Measurements from ENCODE around the gene DRP2.
"Not testable (repeated sequence)": the region's sequence is repeated elsewhere in the genome, so short reads cannot be mapped to it uniquely, and the experiment has no call there.

Gene DRP2

DNA sequence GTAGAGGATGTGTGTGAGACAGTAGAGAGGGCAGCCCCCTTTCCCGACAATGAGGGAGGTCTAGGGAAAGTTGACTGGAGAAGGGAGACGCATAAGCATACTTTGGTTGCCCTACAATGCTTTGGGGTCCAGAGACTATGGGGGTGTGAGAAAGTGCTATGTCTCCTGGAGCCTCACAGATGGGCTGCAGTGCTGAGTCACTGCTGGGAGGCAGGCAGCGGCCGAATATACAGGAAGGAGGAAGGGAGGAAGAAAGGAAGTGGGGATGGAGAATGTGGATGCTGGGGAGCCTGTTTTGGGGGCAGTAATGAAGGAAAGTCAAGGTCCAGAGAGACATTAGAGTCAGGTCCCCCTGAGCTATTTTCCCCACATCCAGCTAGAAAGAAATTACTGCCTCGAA lies 12.7 kb downstream of the DRP2 start:
- no peak overlapping the region for H3K4me3 ChIP-seq (ENCODE audit: low read depth, low read length)
- no peak for DNase-seq (ENCODE audit: low read depth)

DNA sequence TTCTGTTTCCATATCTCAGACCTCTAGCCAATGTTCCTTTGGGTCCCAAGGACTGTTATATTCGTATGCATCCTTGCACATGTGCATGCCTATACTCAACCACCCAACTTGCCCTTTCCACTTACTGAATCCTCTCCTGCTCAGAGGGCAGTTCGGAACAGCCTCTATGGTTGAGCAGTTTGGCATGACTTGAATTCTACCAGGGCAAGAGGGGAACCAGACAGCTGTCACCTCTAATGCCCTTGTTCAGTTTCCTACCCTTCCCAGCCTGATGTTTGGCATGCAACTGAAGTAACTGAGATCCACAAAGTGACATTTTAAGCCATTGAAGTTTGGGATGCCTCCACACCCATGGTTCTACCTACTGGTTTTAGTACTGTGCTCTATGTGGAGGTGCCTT lies 17.5 kb downstream of the DRP2 start:
- no peak overlapping the region for H3K4me3 ChIP-seq (ENCODE audit: low read depth, low read length)
- DNase-seq (ENCODE audit: low read depth), result no peak

DNA sequence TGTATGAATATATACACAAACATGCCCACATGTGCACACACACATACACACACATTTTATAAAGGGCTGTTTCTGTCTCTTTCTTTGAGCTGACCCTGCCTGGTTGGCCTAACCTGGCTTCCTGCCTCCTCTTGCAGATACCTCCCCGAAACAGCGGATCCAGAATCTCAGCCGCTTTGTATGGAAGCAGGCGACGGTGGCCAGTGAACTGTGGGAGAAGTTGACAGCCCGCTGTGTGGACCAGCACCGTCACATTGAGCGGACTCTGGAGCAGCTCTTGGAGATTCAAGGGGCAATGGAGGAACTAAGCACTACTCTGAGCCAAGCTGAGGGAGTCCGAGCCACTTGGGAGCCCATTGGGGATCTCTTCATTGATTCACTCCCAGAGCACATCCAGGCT lies 21.9 kb downstream of the DRP2 start:
- H3K4me3 ChIP-seq (ENCODE audit: low read depth, low read length), result no peak overlapping the region
- DNase-seq (ENCODE audit: low read depth), result no peak

- no peak for DNase-seq (ENCODE audit: low read depth)
- no peak overlapping the region for H3K4me3 ChIP-seq (ENCODE audit: low read depth, low read length)
Observed at GRCh38 chrX:101252634-101253033, 33.0 kb downstream of the DRP2 start.

DNA sequence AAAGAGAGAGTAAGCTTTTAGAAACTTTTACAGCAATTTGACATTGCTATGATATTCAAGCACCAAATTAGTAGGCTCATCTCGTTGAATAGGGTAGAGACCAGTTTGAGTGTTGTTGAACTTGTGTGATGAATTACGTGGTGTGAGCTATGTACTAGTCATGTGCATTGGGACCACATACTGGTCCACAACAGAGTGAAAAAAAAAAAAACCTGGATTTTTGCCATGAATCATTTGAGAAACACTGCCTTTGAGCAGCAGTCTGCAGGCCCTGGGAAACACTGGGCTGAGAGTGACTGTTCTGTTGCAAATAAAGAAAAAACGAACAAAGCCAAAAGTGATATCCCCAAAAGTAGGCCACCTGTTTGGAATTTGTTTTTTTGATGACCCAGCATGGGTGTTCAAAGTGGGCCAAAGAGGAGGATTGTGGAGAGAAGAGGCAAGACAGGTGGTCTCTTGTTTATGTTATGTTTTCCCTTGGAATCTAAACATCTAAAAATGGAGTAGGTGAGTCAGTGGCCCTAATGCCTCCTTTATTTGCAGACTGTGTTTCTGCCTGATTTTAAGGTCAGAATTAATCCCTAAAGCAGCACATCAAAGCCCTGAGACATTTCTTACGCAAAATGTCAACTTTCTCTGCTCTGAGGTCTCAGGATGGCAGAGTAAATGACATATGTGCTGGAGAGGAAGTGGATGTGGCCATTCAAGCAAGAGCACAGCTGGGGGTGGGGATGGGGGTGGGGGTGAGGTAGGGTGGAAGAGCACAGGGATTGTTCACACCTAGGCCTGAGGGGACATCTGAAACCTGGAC lies 38.1 kb downstream of the DRP2 start:
- H3K4me3 ChIP-seq (ENCODE audit: low read depth, low read length), result no peak overlapping the region

GRCh38 chrX:101258259-101258581 lies 38.6 kb downstream of the DRP2 start:
- H3K4me3 ChIP-seq (ENCODE audit: low read depth, low read length), result no peak overlapping the region
- DNase-seq (ENCODE audit: low read depth), result no peak

More for the DNA sequence above, 38.1 kb downstream of the DRP2 start:
- DNase-seq (ENCODE audit: low read depth), result no peak

- no peak overlapping the region for H3K4me3 ChIP-seq (ENCODE audit: low read depth, low read length)
- no peak for DNase-seq (ENCODE audit: low read depth)
Observed at GRCh38 chrX:101260435-101260834, 40.8 kb downstream of the DRP2 start.

DNA sequence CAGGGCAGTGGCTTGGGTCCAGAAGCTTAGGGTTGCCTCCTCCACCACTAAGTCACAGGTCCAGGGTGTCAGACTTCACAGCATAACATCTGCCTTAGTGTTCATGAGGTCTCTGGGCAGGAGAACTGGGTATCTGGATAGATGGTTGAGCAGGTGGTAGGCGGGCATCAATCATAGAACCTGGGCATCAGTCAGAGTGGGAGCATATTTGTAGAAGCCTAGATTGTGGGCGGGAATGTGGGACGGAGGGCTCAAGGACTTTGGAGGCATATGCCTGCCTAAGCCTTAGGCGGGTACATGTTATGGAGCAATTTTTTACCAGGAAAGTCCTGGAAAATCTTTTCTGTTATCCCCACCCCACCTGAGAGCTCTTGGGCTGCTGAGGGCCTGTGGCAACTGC lies 43.0 kb downstream of the DRP2 start:
- H3K4me3 ChIP-seq (ENCODE audit: low read depth, low read length), result no peak overlapping the region
- DNase-seq (ENCODE audit: low read depth), result no peak

- no peak overlapping the region for H3K4me3 ChIP-seq (ENCODE audit: low read depth, low read length)
- no peak for DNase-seq (ENCODE audit: low read depth)
Observed at GRCh38 chrX:101263766-101264165, 44.2 kb downstream of the DRP2 start.

DNA sequence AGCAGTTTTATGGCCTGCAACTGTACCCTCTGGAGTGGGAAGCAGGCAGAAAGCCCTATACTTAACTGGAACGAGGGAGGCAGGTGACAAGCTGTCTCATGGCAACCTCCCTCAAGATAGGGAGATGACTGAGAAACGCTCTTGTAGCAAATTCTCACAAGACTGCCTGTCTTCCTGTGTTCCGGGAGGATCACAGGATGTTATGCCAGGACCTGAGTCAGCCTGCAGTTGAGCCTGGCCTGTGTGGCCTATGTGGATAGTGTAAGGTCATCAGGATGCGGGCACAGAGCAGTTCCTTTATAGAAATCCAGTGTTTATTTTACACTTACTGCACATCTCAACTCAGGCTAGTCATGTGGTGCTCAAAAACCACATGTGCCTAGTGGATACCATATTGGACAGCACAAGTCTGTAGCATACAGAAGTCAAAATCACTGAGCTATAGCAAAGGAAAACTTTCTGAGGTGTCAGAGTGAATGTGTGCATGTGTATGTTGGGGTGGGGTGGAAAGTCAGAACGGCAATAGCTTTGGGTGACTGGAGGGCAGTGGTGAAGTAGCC lies 46.4 kb downstream of the DRP2 start:
- no peak overlapping the region for H3K4me3 ChIP-seq (ENCODE audit: low read depth, low read length)
- peak; percentile 47 for DNase-seq (ENCODE audit: low read depth)

GRCh38 chrX:101274198-101274597 lies 54.6 kb downstream of the DRP2 start:
- no peak for DNase-seq (ENCODE audit: low read depth)
- no peak overlapping the region for H3K4me3 ChIP-seq (ENCODE audit: low read depth, low read length)

GRCh38 chrX:101276238-101276637 lies 56.7 kb downstream of the DRP2 start:
- H3K4me3 ChIP-seq (ENCODE audit: low read depth, low read length), result no peak overlapping the region
- no peak for DNase-seq (ENCODE audit: low read depth)

DNA sequence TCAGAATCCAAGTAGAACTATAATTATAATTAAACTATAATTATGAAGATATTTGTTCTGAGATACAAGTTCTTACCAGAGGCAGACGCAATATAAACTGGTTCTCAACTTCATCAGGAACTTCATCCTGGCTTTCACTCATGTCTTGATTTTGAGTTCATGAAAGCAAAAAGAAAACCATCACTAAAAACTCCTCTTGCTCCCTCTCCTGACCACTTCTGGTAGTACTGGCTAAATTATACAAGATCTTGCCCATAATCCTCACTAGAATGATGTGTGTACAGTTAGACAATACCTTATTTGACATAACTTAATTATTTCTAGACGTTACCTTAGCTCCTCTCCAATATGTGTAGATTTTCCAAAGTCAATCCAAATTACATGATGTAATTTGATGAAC lies 67.8 kb downstream of the DRP2 start:
- DNase-seq (ENCODE audit: low read depth), result no peak
- no peak overlapping the region for H3K4me3 ChIP-seq (ENCODE audit: low read depth, low read length)

GRCh38 chrX:101290957-101291603 lies 71.5 kb downstream of the DRP2 start, which contains the start of gene TAF7L:
Gene TAF7L, minus strand, starts transcription at chrX:101291334. Its CDS starts 3,791 bp downstream, at chrX:101287543.
- no peak for DNase-seq (ENCODE audit: low read depth)
- peak within 1 kb of the TSS; percentile 29 for H3K4me3 ChIP-seq (ENCODE audit: low read depth, low read length)

GRCh38 chrX:101295603-101296002 lies 76.0 kb downstream of the DRP2 start:
- DNase-seq (ENCODE audit: low read depth); H3K4me3 ChIP-seq (ENCODE audit: low read depth, low read length): not testable (repeated sequence)

DNA sequence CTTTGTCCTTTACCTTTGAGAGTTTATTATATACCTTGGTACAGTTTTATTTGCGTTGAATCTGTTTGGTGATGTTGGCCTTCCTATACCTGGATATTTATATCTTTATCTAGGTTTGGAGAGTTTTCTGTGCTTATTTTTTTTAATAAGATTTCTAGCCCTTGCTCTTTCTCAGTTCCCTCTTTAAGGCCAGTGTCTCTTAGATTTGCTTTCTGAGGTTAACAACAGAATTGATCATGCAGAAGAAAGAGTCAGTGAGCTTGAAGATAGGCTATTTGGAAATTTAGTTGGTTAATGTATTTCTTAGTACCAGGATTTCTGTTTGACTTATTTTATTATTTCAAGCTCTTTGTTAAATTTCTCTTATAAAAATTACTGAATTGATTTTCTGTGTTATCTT lies 84.2 kb downstream of the DRP2 start:
- no peak for DNase-seq (ENCODE audit: low read depth)

More for the DNA sequence above, 84.2 kb downstream of the DRP2 start:
- no peak overlapping the region for H3K4me3 ChIP-seq (ENCODE audit: low read depth, low read length)
